Body of pancreas (tissue), 4 donors: ENCODE measurements around the gene PTPRZ1. TPM values are rescaled to one million over a fixed set of nuclear protein-coding genes. Genes with fewer than 3 reads are reported as not detected.

Experiments used
- ATAC-seq: fragments of 150-250 bp; one replicate; pipeline ENCODE4 v1.9.1; 2016
- DNase-seq, 4 donors: peaks; one replicate each; pipeline ENCODE4 v3.0.0-alpha.2; 2019
- H3K27ac ChIP-seq, 4 donors: fragments of 200-600 bp; sonication (generic); 1 replicate in 3 of 4; 2 replicates in 1 of 4; pipeline versions ENCODE4 v1.5.1 to v1.6.1; 2016 to 2019; ENCODE audit warnings: mild to moderate bottlenecking in 1 of 4, mixed read lengths in 1 of 4, moderate library complexity in 1 of 4
- H3K27me3 ChIP-seq, 2 donors: fragments of 200-600 bp; sonication (generic); one replicate each; pipeline ENCODE4 v1.6.0; 2016; ENCODE audit warnings: mild to moderate bottlenecking in 1 of 2
- H3K36me3 ChIP-seq, 2 donors: fragments of 200-600 bp; sonication (generic); replicated peaks in 1 of 2; 2 replicates each; pipeline ENCODE4 v1.5.1; 2016; ENCODE audit warnings: low read depth in 2 of 2; ENCODE audit not compliant: insufficient read depth in 1 of 2
- H3K4me1 ChIP-seq: fragments of 200-600 bp; sonication (generic); one replicate; pipeline ENCODE4 v1.6.0; 2016
- H3K4me3 ChIP-seq, 2 donors: fragments of 200-600 bp; sonication (generic); 1 replicate in 1 of 2; 2 replicates in 1 of 2; pipeline ENCODE4 v1.5.1; 2016 to 2019
- H3K9me3 ChIP-seq, 3 donors: fragments of 200-600 bp; sonication (generic); 1 replicate in 2 of 3; 2 replicates in 1 of 3; pipeline ENCODE4 v1.5.1; 2016
- POLR2A ChIP-seq, 3 donors: fragments of 450-650 bp; IDR thresholded peaks; one replicate each; pipeline ENCODE4 v1.6.1; 2016; ENCODE audit warnings: antibody characterized with exemption in 3 of 3, mild to moderate bottlenecking in 2 of 3
- WGBS, 2 donors: methylation state at CpG; one replicate each; pipeline ENCODE4 v1.1.5; 2017; 5-methylcytosine and 5-hydroxymethylcytosine counted together
- intact Hi-C: fragments of 100-400 bp; cut with DNase I; formaldehyde crosslinking; loops from one replicate; pipeline ENCODE4 v1.15.1; 2023
- total RNA-seq, 2 donors: library from RNA; depleted of rRNA; stranded (reverse); fragments of >200 nt; gene quantifications; one replicate each; pipeline ENCODE4 v1.1.0, GENCODE V29; 2016
- TF ChIP-seq, protein P1 (sequence below), 7 experiments: fragments of 450-650 bp in 4 of 7; fragments of 200-600 bp in 3 of 7; sonication (generic) in 3 of 7; IDR thresholded peaks; one replicate each; pipeline ENCODE4 v1.5.1; 2016 to 2019; ENCODE audit warnings: antibody characterized with exemption in 7 of 7

The PTPRZ1 gene
- total RNA-seq, 2 donors from 2014 or later = 1.6 to 18.5 TPM

DNA sequence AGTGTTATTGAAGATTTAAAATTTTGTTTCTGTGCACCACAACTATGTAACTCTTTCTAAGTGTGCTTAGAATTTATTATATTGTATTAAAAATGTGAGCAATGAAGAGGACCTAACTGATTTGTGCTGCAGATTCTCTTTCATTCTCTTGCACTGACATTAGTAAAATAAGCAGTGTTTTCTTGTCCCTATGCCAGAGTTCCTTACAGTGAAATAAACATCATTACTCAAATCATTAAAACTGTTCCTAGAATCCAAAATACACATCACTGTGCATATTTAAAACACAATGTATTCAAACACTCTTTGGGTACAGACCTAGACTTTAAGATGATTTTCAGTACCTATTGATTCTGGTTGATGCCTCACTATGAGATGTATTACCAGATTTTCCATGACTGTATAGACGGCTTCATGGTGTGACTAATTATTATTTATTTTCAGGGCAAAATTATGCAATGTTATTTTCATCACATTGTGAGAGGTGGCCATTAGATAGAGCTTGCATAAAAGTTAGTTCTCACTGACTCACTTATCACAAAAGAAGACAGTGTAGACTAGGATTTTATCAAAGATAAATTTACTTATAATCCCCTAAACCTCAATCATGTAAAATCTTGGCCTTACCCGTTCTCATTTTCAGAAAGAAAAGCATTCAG lies 93.4 kb downstream of the PTPRZ1 start:
- ATAC-seq (no peak), DNase-seq (no peak)
- H3K9me3 ChIP-seq = no peaks in the 10 kb centered on the region
- no peaks in the 10 kb centered on the region for H3K36me3 ChIP-seq
- no peaks in the 10 kb centered on the region for H3K4me1 ChIP-seq
- no peak overlapping the region for H3K27ac ChIP-seq
- WGBS, 2 donors = 59 to 65% methylated on average over 2 of the region's 2 CpGs
- no peak for TF ChIP-seq POLR2A (IDR thresholded peaks at IDR 0.05)
- TF ChIP-seq, protein P1, sequence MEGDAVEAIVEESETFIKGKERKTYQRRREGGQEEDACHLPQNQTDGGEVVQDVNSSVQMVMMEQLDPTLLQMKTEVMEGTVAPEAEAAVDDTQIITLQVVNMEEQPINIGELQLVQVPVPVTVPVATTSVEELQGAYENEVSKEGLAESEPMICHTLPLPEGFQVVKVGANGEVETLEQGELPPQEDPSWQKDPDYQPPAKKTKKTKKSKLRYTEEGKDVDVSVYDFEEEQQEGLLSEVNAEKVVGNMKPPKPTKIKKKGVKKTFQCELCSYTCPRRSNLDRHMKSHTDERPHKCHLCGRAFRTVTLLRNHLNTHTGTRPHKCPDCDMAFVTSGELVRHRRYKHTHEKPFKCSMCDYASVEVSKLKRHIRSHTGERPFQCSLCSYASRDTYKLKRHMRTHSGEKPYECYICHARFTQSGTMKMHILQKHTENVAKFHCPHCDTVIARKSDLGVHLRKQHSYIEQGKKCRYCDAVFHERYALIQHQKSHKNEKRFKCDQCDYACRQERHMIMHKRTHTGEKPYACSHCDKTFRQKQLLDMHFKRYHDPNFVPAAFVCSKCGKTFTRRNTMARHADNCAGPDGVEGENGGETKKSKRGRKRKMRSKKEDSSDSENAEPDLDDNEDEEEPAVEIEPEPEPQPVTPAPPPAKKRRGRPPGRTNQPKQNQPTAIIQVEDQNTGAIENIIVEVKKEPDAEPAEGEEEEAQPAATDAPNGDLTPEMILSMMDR (IDR thresholded peaks at IDR 0.05) = no peak
- no peaks in the 10 kb centered on the region for H3K27me3 ChIP-seq
- H3K4me3 ChIP-seq = no peak overlapping the region
- intact Hi-C loops = no loop called here

DNA sequence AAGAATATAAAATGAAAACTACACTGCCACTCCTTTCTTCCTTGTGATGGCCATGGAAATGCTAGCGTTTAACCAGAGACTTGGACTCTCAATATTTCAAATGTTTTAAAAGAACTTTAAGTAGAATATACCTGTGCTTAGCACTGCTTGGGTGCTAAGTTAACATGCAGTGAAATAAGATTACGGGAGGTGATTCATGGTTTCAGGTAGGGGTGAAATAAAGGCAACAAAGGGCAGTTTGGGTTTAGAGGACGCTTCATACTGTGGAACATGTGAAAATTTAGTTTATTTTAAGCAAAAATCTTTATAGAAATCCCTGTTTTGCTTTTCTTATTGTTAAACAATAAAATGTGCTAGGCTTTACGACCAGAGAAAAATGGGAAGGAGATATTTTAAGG lies 94.0 kb downstream of the PTPRZ1 start:
- 80 to 88% methylated on average over 4 of the region's 4 CpGs for WGBS, 2 donors
- DNase-seq (no peak), ATAC-seq (no peak)
- H3K4me3 ChIP-seq = no peak overlapping the region
- no peaks in the 10 kb centered on the region for H3K4me1 ChIP-seq
- intact Hi-C loops = no loop called here
- no peaks in the 10 kb centered on the region for H3K9me3 ChIP-seq
- no peaks in the 10 kb centered on the region for H3K27me3 ChIP-seq
- no peak for TF ChIP-seq POLR2A (IDR thresholded peaks at IDR 0.05)
- TF ChIP-seq, protein P1 (IDR thresholded peaks at IDR 0.05) = no peak
- no peak overlapping the region for H3K27ac ChIP-seq
- no peaks in the 10 kb centered on the region for H3K36me3 ChIP-seq

DNA sequence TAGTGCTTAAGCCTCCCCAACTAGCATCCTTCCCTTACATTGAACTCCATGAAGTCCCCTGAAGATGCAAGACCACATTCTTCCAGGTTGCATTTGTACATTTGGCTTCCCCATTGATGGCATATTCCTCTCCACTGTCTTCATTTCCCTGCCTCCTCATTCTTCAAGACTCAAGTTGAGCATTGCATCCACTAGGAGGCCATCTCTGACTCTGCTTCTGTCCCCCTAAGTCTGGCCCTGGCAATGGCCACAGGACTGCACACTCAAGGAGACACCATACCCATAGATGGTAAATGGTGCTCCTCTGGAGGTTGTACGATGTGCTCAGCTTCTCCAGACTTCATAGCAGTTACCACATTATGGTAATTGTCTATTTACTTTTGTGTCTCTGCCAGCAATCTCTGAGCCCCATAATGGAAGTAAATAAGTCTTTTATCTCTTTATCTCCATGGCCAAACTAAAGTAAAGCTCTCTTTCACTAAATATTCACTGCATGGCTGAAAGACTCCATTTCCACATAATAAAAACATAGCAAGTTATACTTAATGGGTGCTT lies 112.6 kb downstream of the PTPRZ1 start:
- intact Hi-C loops = no loop called here
- H3K36me3 ChIP-seq = no peaks in the 10 kb centered on the region
- WGBS, 2 donors = 85 to 92% methylated on average over 1 of the region's 1 CpG
- no peak for ATAC-seq
- H3K27me3 ChIP-seq = no peaks in the 10 kb centered on the region
- TF ChIP-seq, protein P1 (IDR thresholded peaks at IDR 0.05) = no peak
- TF ChIP-seq POLR2A (IDR thresholded peaks at IDR 0.05) = no peak
- H3K27ac ChIP-seq = no peak overlapping the region
- no peak overlapping the region for H3K4me3 ChIP-seq
- DNase-seq = no peak
- no peaks in the 10 kb centered on the region for H3K4me1 ChIP-seq
- no peaks in the 10 kb centered on the region for H3K9me3 ChIP-seq

DNA sequence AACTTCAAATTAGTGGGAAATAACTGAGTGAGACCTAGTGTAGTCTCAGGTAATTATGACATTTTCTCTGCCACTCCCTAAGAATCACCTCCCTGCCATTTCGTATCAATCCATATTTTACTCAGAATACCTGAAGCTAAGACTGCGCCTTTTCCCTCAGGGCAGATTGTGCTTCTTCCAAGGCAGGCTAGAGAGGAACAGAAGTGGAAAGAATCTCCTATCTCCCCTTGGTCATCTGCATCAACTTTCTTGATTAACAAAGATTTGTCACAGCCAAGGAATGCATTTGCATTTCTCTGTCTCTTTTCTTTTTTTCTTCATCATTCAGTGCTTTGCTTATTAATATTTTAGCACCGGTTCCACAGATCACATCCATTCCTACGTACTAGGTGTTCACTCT lies 119.1 kb downstream of the PTPRZ1 start:
- DNase-seq (no peak), ATAC-seq (no peak)
- TF ChIP-seq, protein P1 (IDR thresholded peaks at IDR 0.05) = no peak
- H3K9me3 ChIP-seq = no peaks in the 10 kb centered on the region
- no peaks in the 10 kb centered on the region for H3K36me3 ChIP-seq
- H3K27ac ChIP-seq = no peak overlapping the region
- 79 to 87% methylated on average over 4 of the region's 4 CpGs for WGBS, 2 donors
- no peak overlapping the region for H3K4me3 ChIP-seq
- intact Hi-C loops = loop anchor here (10.0 kb wide), 2 partner anchors 387 to 617 kb away; no protein-coding TSS in a partner anchor
- H3K27me3 ChIP-seq = no peaks in the 10 kb centered on the region
- peaks cover 5% of the 10 kb centered on the region for H3K4me1 ChIP-seq
